GM19395 (cell line): ENCODE results near the gene ZW10.
"Not testable (repeated sequence)": the region's sequence is repeated elsewhere in the genome, so short reads cannot be mapped to it uniquely, and the experiment has no call there.

Experiments used
- ATAC-seq: cut with Tn5 transposase; IDR thresholded peaks from one replicate; pipeline ENCODE4 v1.9.1; 2021; ENCODE audit warnings: mild to moderate bottlenecking, moderate library complexity; ENCODE audit not compliant: unreplicated experiment

ZW10 gene, protein sequence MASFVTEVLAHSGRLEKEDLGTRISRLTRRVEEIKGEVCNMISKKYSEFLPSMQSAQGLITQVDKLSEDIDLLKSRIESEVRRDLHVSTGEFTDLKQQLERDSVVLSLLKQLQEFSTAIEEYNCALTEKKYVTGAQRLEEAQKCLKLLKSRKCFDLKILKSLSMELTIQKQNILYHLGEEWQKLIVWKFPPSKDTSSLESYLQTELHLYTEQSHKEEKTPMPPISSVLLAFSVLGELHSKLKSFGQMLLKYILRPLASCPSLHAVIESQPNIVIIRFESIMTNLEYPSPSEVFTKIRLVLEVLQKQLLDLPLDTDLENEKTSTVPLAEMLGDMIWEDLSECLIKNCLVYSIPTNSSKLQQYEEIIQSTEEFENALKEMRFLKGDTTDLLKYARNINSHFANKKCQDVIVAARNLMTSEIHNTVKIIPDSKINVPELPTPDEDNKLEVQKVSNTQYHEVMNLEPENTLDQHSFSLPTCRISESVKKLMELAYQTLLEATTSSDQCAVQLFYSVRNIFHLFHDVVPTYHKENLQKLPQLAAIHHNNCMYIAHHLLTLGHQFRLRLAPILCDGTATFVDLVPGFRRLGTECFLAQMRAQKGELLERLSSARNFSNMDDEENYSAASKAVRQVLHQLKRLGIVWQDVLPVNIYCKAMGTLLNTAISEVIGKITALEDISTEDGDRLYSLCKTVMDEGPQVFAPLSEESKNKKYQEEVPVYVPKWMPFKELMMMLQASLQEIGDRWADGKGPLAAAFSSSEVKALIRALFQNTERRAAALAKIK

DNA sequence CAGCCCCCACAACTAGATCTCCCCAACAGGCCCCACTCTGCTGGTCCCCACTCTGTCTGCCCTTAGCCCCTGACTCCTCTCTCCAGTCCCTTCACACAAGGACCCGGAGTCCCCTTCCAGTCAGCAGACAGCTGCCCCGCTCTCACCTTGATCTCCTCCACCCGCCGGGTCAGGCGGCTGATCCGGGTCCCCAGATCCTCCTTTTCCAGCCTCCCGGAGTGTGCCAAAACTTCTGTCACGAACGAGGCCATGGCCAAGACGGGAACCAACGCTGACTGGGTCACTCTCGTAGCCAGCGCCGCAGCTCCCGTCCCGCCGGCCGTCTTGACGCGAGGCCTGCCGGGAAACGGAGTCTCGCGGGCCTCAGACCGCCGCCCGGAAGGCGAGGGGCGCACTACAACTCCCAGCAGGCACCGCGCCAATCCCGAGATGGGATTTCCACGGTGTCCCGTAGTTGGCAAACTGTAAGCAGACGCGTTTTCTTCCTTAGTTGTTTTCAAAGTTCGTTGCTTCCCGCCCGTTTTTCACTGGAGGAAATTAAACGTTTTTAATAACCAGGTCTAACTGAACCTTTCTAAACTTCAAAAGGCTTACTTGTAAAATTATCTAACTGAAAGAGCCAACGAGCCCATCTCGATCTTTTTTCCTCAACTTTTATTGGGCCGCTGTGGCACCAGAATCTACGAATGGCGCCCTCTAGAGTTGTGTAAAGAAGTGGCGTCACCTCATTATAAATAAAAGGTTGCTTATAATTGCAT lies at the start of gene ZW10:
Gene ZW10, minus strand, starts transcription at position 277 of the 758 bp plus-strand sequence. Its CDS starts 26 bp downstream, at position 251.
- ATAC-seq, result peak; percentile 97

GRCh38 chr11:113818426-113818825 lies 44.9 kb upstream of the ZW10 start:
- ATAC-seq, result no peak

GRCh38 chr11:113817626-113818025 lies 44.1 kb upstream of the ZW10 start:
- ATAC-seq, result no peak

DNA sequence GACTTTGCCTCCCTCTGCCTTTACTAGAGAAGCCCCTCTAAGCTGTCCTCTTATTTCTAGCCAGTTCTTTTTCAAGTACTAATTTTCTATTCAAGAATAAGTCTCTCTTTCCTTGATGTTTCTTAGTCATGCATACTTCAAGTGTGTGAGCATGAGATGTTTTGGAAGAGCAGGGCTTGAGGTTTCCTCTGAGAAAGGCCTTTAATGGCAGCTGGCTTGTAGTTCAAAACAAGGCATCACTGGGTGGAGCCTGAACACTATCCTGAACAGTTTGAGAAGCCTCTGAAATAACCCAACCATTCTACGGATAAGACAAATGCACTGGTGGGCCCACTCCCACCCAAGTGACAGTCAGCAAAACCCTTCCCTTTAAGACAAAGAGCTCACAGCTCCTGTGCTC lies 43.7 kb upstream of the ZW10 start:
- ATAC-seq, result no peak

DNA sequence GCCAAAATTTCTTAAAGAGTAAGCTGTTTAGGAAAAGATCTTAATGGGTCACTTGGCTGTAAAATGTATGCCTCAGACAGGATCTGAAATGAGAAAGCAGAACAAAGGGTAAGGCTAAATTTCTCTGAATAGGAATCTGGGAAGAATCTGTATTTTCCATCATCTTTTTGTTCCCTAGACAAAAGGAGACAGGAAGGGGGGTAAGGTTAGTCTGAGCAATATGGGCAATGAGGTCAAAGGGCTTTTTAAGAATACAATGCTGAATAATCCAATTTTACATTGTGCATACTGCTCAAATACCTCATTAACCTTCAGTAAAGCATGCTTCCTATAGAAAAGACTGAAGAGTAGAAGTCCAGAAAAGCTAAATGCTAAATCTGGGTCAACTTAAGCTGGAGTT lies 40.7 kb upstream of the ZW10 start:
- ATAC-seq, result no peak

GRCh38 chr11:113808931-113809330 lies 35.4 kb upstream of the ZW10 start:
- ATAC-seq, result no peak

GRCh38 chr11:113806406-113806805 lies 32.9 kb upstream of the ZW10 start:
- no peak for ATAC-seq

GRCh38 chr11:113805640-113806039 lies 32.1 kb upstream of the ZW10 start:
- no peak for ATAC-seq

- ATAC-seq, result no peak
These were observed 29.1 kb upstream of the ZW10 start for GRCh38 chr11:113802621-113803020.

- peak; percentile 84 for ATAC-seq
These were observed 23.3 kb upstream of the ZW10 start for GRCh38 chr11:113796663-113797259.

- ATAC-seq, result no peak
These were observed 16.3 kb upstream of the ZW10 start for GRCh38 chr11:113789675-113790320.

GRCh38 chr11:113789016-113789415 lies 15.5 kb upstream of the ZW10 start:
- ATAC-seq, result not testable (repeated sequence)

DNA sequence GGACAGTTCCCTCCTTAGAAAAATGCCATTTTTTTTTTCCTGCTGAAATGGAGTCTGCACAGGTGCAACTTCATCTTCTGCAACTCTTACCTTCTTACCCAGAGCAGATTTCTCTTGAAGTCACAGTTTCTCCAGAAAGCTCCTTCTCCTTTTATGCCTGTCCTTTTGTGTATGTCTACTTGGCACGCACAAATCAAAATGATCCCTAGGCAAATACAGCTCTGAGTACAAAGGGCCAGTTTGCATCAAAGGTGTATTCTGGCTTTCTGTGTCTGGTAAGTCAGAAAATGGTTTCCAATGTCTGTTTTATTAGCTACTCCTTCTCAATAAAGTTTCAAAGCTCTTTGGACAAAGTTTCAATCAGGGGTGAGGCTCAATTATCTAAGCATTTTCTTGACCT lies 8.6 kb upstream of the ZW10 start:
- no peak for ATAC-seq

- ATAC-seq, result no peak
These were observed 8.2 kb upstream of the ZW10 start for GRCh38 chr11:113781682-113782081.

GRCh38 chr11:113779496-113779895 lies 6.0 kb upstream of the ZW10 start, which contains the start of gene CLDN25:
Gene CLDN25 (plus strand): TSS chr11:113779796. CDS start chr11:113779796, 0 bp downstream.
- no peak for ATAC-seq

DNA sequence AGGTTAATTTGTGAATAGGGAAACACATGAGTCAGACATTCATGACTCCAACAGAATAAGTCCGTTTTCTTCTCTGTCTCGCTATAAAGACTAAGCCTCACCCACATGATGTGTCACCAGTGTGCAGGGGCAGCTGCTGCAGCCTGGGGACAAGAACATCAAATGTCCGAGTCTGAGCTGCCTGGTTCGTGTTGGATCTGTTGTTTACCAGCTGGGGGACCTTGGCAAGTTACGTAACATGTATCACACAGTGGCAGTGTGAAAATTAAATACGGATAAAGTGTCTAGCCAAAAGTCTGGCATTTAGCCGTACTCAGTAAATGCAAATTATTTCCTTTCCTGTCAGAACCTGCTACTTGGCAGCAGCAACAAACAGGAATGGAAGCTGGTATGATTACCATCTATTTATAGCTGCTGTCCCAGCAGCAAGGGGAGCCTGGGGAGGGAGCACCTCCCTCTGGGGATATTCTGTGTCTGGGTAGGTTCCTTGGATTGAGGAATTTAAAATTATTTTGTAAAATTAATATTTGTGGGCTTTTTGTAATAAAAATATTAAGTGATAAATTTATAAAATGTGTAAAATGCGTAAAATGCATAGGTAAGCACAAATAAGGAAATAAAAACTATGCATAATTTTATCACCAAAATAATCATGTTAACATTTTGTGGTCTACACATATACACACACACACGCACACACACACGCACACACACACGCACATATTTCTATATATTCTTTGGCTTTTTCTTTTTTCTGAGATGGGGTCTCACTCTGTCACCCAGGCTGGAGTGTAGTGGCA lies 4.8 kb upstream of the ZW10 start:
- no peak for ATAC-seq

GRCh38 chr11:113774174-113774503 lies 647 bp upstream of the ZW10 start:
- no peak for ATAC-seq

DNA sequence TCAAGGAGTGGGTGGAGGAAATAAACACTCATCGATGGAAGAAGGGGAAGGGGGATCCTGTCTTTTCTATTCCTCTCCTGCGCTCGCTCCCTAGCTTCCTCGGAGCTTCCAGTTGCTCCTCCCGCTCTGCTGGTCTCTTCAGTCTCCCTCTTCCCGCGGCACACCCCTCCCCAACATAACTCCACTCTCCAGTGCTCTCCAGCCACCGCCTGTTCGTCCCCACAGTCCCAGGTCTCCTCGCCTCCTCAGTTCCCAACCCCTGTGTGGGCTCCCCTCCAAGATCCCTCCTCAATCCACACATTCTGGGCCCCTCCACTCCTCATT lies 438 bp downstream of the ZW10 start:
- ATAC-seq, result no peak

- no peak for ATAC-seq
These were observed 1.5 kb downstream of the ZW10 start for GRCh38 chr11:113771964-113772363.
